CD4-positive, alpha-beta T cell treated with Interleukin-4 for 1 hour (primary cell): ENCODE results near the gene ETV4.
A peak's percentile ranks its signal among the peaks of the same experiment; 100 is the strongest.

Source experiments
- DNase-seq, 2 donors: peaks; one replicate each; pipeline ENCODE4 v3.0.0-alpha.2; 2020 to 2022

The ETV4 gene

GRCh38 chr17:43572368-43572980, 26.3 kb upstream of the ETV4 start:
- no peak for DNase-seq

GRCh38 chr17:43570518-43570928, 24.4 kb upstream of the ETV4 start:
- no peak for DNase-seq

DNA sequence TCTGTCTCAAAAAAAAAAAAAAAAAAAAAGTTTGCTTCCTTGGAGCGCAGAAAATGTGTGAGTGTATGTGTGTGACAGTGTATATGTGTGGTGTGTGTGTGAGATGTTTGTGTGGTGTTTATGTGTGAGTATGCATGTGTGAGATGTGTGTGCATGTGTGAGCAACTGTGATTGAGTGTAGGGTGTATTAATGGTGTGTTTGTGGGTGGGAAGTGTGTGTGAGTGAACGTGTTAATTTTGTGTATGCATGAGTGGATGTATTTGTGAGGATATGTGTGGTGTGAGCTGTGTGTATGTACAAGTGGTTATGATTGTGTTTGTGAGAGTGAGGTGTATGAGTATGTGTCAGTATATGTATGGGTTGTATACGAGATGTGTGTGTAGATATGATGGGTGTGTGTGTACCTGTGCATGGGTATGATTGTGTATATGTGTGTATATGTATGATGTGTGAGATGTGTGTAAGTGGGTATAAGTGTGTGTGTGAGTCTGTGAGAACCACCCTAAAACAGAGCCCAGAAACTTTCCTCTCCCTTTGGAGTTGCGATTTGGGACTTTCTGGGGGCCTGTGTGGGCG, 22.5 kb upstream of the ETV4 start:
- no peak for DNase-seq

DNA sequence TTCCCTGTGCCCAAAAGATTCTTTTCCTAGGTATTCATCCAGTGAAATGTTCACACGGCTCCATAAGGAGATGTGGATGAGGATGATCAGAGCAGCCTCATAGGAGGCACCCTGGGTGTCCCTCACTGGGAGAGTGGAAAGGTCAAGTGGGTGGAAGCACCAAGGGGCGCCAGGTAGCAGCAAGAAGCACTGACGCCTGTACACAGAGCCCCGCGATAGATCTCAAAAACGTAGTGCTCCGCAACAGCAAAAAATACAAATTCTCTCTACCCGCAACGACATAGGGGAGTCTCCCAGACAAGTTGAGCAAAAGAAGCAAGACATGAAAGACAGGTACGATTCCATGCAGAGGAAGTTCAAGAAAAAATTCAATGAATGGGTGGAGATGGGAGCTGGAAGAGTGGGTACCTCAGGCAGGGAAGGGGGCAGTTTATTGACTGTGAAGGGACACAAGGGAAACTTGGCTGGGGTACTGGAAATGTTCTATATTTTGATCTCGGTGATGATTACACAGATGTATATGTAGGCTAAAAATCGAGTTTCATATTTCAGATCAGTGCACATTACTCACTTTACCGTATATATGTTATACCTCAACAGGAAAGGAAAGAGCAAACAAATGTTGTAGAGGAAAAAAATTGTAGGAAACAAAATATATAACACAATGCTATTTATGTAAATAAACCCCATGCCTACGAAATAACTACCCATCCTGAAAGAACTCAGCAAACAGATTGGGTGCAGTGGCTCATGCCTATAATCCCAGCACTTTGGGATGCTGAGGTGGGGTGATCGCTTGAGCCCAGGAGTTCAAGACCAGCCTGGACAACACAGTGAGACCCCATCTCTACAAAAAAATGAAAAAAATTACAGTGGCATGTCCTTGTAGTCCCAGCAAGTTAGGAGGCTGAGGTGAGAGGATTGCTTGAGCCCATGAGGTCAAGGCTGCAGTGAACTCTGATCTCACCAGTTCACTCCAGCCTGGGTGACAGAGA, 17.8 kb upstream of the ETV4 start:
- no peak for DNase-seq

- no peak for DNase-seq
Measured at GRCh38 chr17:43562679-43563599, 16.8 kb upstream of the ETV4 start.

DNA sequence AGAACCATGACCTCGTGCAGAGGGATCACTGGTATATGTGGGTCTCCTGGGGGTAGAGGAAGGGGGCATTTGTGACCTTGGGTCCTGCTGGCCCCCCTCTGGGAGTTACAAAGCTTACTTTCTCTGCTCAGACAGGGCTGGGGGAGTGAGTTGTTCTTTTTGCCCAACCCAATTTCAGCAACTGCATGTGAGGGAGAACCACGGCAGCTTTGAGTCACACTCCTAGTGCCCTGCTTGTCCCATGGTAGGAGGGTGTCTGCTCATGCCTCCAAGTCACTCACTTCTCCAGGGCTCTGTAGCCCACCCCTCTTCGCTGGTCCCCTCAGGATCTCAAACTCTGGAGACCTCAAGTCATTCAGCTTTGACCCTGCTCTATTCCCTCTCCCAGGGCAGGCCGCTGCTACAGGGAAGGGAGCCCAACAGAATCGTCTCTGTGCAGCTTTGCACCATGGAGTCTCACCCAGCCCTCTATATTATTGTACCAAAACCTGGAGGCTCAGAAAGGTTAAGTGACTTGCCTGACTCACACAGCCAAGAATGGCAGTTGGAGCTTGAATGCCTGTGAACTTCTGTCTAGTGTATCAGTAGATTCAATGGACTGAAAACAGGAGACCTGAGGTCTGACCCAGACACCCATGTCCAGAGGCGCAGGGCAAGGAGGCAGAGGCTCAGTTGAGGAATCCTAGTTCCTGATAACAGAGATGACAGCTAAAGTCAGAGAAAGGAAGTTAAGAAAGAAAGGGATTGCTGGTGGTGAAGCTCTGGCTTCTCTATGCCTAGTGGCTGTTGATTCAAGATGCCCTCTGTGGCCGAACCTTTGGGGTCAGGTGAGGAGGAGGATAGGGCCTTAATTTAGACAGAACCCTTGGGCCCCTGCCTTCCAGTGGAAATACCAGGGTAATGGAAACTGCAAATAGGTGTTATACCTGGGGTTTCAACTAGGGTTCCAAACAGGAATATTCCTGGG, 14.6 kb upstream of the ETV4 start:
- no peak for DNase-seq

GRCh38 chr17:43559161-43559816, 13.1 kb upstream of the ETV4 start:
- no peak for DNase-seq

DNA sequence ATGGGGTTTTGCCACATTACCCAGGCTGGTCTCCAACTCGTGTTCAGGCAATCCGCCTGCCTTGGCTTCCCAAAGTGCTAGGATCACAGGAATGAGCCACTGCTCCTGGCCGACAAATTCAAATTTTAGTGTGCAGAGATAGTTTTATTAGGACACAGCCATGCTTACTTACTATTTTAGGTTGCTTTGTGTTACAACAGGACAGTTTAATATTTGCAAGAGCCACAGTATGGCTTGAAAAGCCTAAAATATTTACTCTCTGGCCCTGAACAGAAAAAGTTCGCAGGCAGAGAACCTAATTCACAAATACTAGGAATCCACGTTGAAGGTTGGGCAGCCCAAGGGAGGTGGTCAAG, 12.6 kb upstream of the ETV4 start:
- DNase-seq, result no peak

- DNase-seq, result peak; percentile 24 to 67
Measured at GRCh38 chr17:43556292-43556691, 10.2 kb upstream of the ETV4 start.

DNA sequence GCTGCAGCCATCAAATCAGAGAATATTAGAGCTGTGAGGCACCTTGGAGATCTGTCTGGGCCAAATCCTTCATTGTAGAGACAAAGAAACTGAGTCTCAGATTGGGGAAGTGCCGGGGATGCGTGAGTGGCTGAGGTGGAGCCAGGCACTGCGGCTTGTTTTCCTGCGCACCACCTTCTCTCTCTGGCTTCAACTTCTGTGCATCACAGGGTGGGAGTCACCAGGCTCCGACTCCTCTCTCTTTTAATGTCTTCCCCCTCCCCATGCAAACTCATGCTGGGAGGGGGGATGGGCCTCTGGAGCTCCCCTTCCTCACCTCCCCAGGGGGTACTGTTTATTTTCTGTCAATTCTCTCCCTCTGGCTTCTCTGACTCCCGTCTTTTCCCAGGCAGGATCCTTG, 8.7 kb upstream of the ETV4 start:
- DNase-seq, result no peak

DNA sequence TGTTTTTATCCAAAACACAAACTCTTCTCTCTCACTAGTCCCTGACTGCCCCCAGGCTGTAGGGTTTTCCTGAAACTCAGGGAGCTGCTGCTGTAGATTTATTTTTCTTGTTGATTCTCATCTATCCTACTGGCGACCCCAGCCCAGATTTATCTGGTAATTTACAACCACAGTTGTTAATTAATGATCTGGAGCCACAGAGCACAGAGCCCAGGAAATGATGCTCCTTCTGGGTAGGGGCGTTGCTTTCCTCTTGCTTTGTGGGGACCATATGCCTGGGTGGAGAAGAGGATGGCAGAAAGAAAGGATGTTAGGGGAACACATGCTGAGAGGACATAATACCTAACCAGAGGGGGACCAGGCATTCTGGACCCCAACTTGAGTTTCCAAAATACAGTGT, 7.4 kb upstream of the ETV4 start:
- no peak for DNase-seq

GRCh38 chr17:43552229-43552837, 6.2 kb upstream of the ETV4 start:
- DNase-seq, result no peak

DNA sequence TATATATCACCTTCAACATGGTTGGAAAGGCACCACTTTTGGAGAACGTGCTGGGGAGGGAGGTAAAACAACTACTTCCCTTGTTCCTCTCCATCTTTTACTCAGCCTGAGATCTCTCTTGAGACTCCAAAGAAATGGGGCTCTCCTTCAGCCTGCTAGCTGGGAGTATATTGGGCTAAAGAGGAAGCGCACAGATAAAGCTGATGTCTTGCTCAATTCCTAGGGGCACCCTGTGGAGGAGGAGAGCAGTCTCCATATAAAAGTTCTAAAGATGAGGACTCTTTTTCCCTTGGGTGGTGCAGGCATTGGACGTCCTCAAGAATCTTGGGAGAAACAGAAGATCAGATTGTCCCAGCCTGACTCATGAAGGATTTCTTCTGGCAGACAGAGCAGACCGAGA, 4.6 kb upstream of the ETV4 start:
- no peak for DNase-seq

GRCh38 chr17:43549496-43549895, 3.4 kb upstream of the ETV4 start:
- DNase-seq, result no peak

DNA sequence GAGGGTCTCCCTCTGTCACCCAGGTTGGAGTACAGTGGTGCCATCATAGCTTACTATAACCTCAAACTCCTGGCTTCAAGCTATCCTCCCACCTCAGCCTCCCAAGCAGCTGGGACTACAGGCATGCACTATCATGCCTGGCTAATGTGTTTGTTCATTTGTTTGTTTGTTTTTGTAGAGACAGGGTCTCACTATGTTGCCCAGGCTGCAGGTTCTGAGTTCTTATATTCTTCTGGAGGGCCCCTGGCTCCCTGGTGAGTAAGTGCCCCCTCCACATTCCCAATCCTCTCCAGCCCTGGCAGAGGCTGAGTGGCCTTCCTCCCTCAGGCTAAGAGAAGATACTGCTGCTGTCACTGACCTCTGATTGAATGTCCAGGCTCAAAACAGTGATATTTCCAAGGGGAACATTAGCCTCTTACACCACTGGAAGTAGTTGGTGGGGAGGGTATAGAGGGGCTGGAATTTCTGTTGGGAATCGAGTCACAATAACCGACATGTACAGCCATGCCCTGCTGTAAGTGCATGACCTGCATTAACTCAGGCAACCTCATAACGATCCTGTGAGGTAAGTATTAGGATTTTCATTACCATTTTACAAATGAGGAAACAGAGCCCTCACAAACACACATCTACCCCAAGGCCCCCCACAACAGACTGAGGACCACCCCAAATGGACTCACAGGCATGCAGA, 2.7 kb upstream of the ETV4 start:
- no peak for DNase-seq

DNA sequence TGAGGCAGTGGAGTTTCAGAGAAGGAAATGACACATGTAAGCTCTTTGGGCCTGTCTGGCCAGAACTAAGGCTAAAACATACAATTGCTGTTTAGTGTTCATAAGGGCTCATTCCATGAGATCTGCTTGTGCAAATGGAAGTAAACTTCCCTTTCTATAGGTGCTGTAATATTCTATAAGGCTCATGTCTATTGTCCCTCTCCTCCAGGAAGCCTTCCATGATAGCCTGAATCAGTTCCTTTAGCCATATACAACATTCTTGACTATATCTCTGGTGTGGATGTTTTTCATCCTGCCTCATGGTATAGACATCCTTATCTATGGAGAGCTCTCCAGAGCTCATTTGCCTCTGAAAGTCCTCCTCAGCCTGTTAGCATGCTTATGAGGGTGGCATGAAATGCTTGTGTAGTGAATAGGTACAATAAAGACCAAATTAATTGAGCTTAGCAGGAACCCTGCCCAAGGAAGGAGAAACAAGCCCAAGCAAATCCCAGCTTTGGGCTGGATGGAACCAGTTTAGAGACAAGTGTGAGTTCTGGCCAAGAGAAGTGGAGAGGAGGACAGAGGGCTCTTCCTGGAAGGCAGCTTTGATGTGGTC, 1.6 kb upstream of the ETV4 start:
- DNase-seq, result no peak

DNA sequence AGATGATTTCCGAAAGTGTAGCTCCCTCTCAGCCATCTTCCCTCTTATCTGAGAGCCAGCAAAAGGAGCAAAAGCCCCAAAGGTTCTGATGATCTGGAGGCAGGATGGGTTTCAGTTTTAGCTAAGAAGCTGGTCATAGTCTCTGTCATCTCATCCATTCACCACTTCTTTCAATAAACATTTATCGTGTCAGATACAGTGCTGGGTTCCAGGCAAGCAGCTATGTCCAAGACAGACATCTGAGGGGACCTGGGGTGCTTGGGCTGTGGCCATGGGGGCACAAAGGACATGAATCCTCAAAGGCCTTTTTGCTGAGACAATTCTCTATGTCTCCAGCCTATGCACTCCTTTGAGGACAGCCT, 1.0 kb upstream of the ETV4 start:
- DNase-seq, result no peak

GRCh38 chr17:43545383-43545632, 832 bp downstream of the ETV4 start:
- DNase-seq, result peak in 1 of 2 donors; percentile 19

DNA sequence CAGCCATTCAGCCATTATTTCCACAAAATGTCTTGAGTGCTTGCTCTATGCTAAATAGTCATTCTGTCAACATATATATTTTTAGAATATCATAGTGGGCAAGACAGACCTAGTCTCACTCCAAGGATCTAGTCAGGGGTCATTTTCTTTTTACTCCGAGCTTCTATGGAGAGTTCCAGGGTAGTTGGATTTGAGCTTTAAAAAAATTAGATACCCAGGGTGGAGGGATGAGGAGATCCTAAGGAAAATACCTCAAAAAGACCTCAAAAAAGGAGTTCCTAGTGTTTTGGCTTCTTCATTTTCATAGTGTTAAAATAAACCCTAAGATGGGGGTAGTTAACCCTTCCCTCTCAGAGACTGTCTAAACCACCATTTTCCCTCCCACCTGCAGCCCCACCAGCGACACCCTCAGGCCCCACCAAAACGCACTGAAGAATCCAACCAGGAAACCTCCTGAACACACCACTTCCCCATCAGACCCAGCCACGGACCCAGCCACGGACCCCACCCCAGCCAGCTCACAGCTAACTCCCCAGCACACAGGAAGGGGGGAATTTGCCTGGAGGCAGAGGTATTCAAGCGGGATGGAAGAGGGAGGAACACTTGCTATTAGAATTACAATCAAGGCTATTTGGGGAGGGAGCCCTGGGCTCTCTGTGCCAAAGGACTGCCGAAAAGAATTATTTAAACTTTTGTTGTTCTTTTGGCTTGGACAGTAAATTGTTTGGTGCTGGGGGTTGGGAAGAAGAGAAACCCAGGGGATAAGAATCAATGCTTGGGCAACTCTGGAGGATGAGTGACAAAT, 2.2 kb downstream of the ETV4 start:
- DNase-seq, result no peak
